Sigmoid colon (tissue), 4 donors: Measurements from ENCODE around the gene CSH1.

Experiments
- POLR2A ChIP-seq, 2 donors: fragments of 450-650 bp; IDR thresholded peaks; one replicate each; pipeline ENCODE4 v1.6.1; 2016; ENCODE audit warnings: antibody characterized with exemption in 2 of 2, mild to moderate bottlenecking in 2 of 2, moderate library complexity in 2 of 2
- POLR2AphosphoS5 ChIP-seq, 4 donors: sonication (generic); formaldehyde crosslinking; IDR thresholded peaks; one replicate each; pipeline ENCODE4 v1.6.1; 2017; ENCODE audit warnings: antibody characterized with exemption in 4 of 4
- TF ChIP-seq, protein P1 (sequence below), 4 experiments: fragments of 450-650 bp in 3 of 4; fragments of 200-600 bp in 1 of 4; IDR thresholded peaks; one replicate each; pipeline ENCODE4 v1.5.1; 2016 to 2019; ENCODE audit warnings: antibody characterized with exemption in 4 of 4, mild to moderate bottlenecking in 3 of 4, moderate library complexity in 2 of 4

DNA sequence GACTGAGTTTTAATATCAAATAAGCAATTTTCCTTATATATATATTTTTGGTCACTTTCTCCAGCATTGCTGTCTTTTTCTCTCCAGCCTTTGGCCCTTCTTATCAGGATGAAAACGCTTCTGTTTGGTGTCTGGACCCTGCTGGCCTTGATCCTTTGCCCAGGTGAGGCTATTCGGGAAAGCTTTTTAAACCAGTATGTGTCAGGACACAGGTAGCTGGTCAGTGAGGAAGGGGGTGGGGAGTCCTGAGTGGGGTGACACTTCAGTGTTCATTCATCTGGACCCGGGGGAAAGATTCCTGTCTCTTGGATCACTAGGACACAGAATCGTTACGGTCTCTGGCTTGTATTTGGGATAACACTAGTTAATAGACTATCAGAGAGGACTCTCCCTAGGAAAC, 41.7 kb downstream of the CSH1 start:
- TF ChIP-seq, protein P1, sequence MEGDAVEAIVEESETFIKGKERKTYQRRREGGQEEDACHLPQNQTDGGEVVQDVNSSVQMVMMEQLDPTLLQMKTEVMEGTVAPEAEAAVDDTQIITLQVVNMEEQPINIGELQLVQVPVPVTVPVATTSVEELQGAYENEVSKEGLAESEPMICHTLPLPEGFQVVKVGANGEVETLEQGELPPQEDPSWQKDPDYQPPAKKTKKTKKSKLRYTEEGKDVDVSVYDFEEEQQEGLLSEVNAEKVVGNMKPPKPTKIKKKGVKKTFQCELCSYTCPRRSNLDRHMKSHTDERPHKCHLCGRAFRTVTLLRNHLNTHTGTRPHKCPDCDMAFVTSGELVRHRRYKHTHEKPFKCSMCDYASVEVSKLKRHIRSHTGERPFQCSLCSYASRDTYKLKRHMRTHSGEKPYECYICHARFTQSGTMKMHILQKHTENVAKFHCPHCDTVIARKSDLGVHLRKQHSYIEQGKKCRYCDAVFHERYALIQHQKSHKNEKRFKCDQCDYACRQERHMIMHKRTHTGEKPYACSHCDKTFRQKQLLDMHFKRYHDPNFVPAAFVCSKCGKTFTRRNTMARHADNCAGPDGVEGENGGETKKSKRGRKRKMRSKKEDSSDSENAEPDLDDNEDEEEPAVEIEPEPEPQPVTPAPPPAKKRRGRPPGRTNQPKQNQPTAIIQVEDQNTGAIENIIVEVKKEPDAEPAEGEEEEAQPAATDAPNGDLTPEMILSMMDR (IDR thresholded peaks at IDR 0.05), result no peak
- TF ChIP-seq POLR2AphosphoS5 (IDR thresholded peaks at IDR 0.05) (no peak), POLR2A (IDR thresholded peaks at IDR 0.05) (no peak)
